GM12874 (cell line): ENCODE data around the gene ADGRG1.

ENCODE experiments used
- CTCF ChIP-seq: IDR thresholded peaks from 2 replicates; pipeline ENCODE4 v1.5.1; 2011; ENCODE audit warnings: low read depth, mild to moderate bottlenecking, control low read depth, low read length, moderate library complexity; ENCODE audit not compliant: insufficient read depth

Gene ADGRG1

GRCh38 chr16:57708168-57708567 lies 79.7 kb downstream of the ADGRG1 start:
- no peak for TF ChIP-seq CTCF

- no peak for TF ChIP-seq CTCF
Measured at GRCh38 chr16:57709663-57710062, 81.2 kb downstream of the ADGRG1 start.

GRCh38 chr16:57711346-57711745 lies 82.9 kb downstream of the ADGRG1 start:
- no peak for TF ChIP-seq CTCF

GRCh38 chr16:57711993-57712392 lies 83.6 kb downstream of the ADGRG1 start:
- no peak for TF ChIP-seq CTCF

GRCh38 chr16:57713596-57713995 lies 85.2 kb downstream of the ADGRG1 start:
- no peak for TF ChIP-seq CTCF

- no peak for TF ChIP-seq CTCF
Measured at GRCh38 chr16:57714047-57714446, 85.6 kb downstream of the ADGRG1 start.
